ENCODE results near the gene NSMF. TPM values are rescaled to one million over a fixed set of nuclear protein-coding genes. Genes with fewer than 3 reads are reported as not detected.

Gene NSMF
- total RNA-seq, 1 experiment from 2014 or later: 52.7 TPM

DNA sequence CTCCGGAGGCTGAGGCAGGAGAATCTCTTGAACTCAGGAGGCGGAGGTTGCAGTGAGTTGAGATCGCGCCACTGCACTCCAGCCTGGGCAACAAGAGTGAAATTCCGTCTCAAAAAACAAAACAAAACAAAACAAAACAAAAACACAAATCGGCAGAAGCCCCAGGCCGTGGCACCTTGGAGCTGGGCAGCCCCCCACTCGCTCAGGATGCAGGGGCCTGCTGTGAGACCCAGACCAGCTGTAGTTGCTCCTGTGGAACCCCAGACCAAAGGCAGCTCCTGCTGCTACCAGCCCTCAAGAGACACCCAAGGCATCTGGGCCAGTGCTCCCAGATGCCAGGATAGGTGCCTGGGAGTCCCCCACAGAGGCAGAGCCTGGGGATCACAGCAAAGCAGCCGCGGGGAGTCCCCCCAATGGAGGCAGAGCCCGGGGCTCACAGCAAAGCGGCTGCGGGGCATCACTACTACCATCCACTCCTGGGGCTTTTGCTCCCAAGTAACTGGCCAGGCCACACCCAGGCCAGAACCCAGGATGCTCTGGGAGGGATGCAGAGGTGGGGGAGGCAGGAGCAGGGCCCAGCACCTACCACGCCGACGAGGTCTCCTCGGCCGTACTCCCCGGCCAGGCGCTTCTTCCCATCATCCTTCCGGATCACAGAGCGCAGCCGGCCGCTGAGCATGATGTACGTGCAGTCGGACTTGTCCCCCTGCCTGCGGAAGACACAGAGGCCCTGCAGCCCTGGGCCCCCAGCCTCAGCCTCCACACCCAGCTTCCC is 37.7 kb upstream of the NSMF start:
- intact Hi-C loops (cut with micrococcal nuclease; ENCODE audit: unreplicated experiment): no loop called here
- no peak overlapping the region for H3K27ac ChIP-seq (ENCODE audit: low read depth, low read length, poor library complexity, severe bottlenecking)
- DNase-seq (ENCODE audit: low spot score): no peak
- ChIA-PET CTCF (no interaction called here), POLR2A (ENCODE audit: low non-redundant PET) (no interaction called here)
- H3K4me1 ChIP-seq (ENCODE audit: insufficient read depth, low read length, poor library complexity, severe bottlenecking): no peaks in the 10 kb centered on the region
- no peaks in the 10 kb centered on the region for H3K9me3 ChIP-seq (ENCODE audit: low read depth, low read length, poor library complexity, severe bottlenecking)
- TF ChIP-seq, protein P1, sequence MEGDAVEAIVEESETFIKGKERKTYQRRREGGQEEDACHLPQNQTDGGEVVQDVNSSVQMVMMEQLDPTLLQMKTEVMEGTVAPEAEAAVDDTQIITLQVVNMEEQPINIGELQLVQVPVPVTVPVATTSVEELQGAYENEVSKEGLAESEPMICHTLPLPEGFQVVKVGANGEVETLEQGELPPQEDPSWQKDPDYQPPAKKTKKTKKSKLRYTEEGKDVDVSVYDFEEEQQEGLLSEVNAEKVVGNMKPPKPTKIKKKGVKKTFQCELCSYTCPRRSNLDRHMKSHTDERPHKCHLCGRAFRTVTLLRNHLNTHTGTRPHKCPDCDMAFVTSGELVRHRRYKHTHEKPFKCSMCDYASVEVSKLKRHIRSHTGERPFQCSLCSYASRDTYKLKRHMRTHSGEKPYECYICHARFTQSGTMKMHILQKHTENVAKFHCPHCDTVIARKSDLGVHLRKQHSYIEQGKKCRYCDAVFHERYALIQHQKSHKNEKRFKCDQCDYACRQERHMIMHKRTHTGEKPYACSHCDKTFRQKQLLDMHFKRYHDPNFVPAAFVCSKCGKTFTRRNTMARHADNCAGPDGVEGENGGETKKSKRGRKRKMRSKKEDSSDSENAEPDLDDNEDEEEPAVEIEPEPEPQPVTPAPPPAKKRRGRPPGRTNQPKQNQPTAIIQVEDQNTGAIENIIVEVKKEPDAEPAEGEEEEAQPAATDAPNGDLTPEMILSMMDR (conservative IDR thresholded peaks at IDR 0.05; ENCODE audit: low read depth, low read length): no peak
- TF ChIP-seq EZH2 (IDR thresholded peaks at IDR 0.05; ENCODE audit: borderline replicate concordance, low read depth, low read length, poor library complexity, severe bottlenecking): no peak
- H3K27me3 ChIP-seq (replicated peaks; ENCODE audit: insufficient read depth, low read depth, low read length, poor library complexity): no peaks in the 10 kb centered on the region
- no TSS peak for BruUV-seq (replicated peaks)
- H3K4me3 ChIP-seq (ENCODE audit: low read depth, low read length, poor library complexity, severe bottlenecking): no peak overlapping the region
- H3K36me3 ChIP-seq (ENCODE audit: insufficient read depth, low read length, poor library complexity, severe bottlenecking): no peaks in the 10 kb centered on the region

DNA sequence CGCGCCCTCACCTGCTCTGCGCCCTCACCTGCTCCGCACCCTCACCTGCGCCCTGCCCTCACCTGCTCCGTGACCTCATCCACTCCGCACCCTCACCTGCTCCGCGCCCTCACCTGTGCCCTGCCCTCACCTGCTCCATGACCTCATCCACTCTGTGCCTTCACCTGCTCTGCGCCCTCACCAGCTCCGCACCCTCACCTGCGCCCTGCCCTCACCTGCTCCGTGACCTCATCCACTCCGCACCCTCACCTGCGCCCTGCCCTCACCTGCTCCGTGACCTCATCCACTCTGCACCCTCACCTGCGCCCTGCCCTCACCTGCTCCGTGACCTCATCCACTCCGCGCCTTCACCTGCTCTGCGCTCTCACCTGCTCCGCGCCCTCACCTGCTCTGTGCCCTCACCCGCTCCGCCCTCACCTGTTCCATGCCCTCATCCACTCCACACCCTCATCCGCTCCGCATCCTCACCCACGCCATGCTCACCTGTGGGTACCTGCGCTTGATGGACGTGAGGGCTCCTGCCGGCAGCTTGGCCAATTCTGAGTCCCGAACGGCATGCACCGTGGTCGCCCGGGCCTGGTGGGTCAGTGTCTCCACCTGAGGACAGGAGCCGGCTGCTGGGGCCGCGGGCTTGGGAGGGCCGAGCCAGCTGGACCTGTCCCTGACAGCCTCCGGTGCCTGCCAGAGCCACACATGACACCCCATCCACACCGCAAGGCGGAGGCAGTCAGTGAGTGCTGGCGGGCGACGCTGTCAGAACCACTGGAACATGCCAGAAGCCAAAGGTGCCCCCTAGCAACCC is 35.6 kb upstream of the NSMF start:
- CTCF ChIA-PET: no interaction called here
- intact Hi-C loops (cut with micrococcal nuclease; ENCODE audit: unreplicated experiment): no loop called here

DNA sequence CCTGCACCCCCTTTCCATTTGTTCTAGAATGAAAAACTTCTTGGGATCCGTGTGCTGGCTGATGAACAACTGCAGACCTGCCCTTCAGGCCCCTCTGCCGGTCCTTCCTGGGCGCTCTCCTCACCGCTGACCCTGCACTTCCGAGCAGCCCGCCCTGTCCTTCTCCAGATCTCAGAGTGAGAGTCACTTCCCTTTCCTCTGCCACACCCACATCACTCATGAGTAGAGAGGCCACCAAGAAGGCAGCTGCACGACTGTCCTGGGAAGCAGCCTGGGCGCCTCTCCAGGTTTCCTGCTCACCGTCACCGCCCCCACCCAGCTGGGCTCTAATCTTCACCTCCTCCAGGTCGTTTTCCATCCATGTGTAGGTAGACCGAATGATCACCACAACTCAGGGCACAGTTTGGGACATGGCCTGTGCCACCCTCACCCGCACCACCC is 35.0 kb upstream of the NSMF start:
- no peak for DNase-seq (ENCODE audit: low spot score)
- Histone ChIP-seq H3K36me3 (ENCODE audit: insufficient read depth, low read length, poor library complexity, severe bottlenecking) (no peaks in the 10 kb centered on the region), H3K27me3 (replicated peaks; ENCODE audit: insufficient read depth, low read depth, low read length, poor library complexity) (no peaks in the 10 kb centered on the region), H3K9me3 (ENCODE audit: low read depth, low read length, poor library complexity, severe bottlenecking) (no peaks in the 10 kb centered on the region), H3K4me3 (ENCODE audit: low read depth, low read length, poor library complexity, severe bottlenecking) (no peak overlapping the region), H3K4me1 (ENCODE audit: insufficient read depth, low read length, poor library complexity, severe bottlenecking) (no peaks in the 10 kb centered on the region), H3K27ac (ENCODE audit: low read depth, low read length, poor library complexity, severe bottlenecking) (no peak overlapping the region)
- CTCF ChIA-PET: no interaction called here
- intact Hi-C loops (cut with micrococcal nuclease; ENCODE audit: unreplicated experiment): no loop called here
- TF ChIP-seq, protein P1 (conservative IDR thresholded peaks at IDR 0.05; ENCODE audit: low read depth, low read length): no peak
- POLR2A ChIA-PET (ENCODE audit: low non-redundant PET): no interaction called here
- no TSS peak for BruUV-seq (replicated peaks)

More for the DNA sequence above, 35.6 kb upstream of the NSMF start:
- Histone ChIP-seq H3K27ac (ENCODE audit: low read depth, low read length, poor library complexity, severe bottlenecking) (no peak overlapping the region), H3K9me3 (ENCODE audit: low read depth, low read length, poor library complexity, severe bottlenecking) (no peaks in the 10 kb centered on the region), H3K4me1 (ENCODE audit: insufficient read depth, low read length, poor library complexity, severe bottlenecking) (no peaks in the 10 kb centered on the region), H3K4me3 (ENCODE audit: low read depth, low read length, poor library complexity, severe bottlenecking) (no peak overlapping the region), H3K36me3 (ENCODE audit: insufficient read depth, low read length, poor library complexity, severe bottlenecking) (no peaks in the 10 kb centered on the region), H3K27me3 (replicated peaks; ENCODE audit: insufficient read depth, low read depth, low read length, poor library complexity) (no peaks in the 10 kb centered on the region)
- no peak for DNase-seq (ENCODE audit: low spot score)
- TF ChIP-seq, protein P1 (conservative IDR thresholded peaks at IDR 0.05; ENCODE audit: low read depth, low read length): no peak
- no peak for TF ChIP-seq EZH2 (IDR thresholded peaks at IDR 0.05; ENCODE audit: borderline replicate concordance, low read depth, low read length, poor library complexity, severe bottlenecking)
- no TSS peak for BruUV-seq (replicated peaks)
- POLR2A ChIA-PET (ENCODE audit: low non-redundant PET): no interaction called here
